Retinal pigment epithelial cell (primary cell): ENCODE results near the gene WNT9A.

Experiments used
- DNase-seq: peaks from one replicate; pipeline ENCODE4 v3.0.0-alpha.2; 2010; ENCODE audit warnings: low read depth
- H3K4me3 ChIP-seq: 2 replicates; pipeline ENCODE4 v1.5.1; 2011; ENCODE audit warnings: mild to moderate bottlenecking, low read length, control low read depth, moderate library complexity
- CTCF ChIP-seq: conservative IDR thresholded peaks from 2 replicates; pipeline ENCODE4 v1.5.1; 2011; ENCODE audit warnings: low read depth, low read length, control low read depth, inconsistent platforms

The WNT9A gene

GRCh38 chr1:227915564-227916553 is 31.9 kb downstream of the WNT9A start:
- no peak overlapping the region for H3K4me3 ChIP-seq
- TF ChIP-seq CTCF: no peak
- no peak for DNase-seq

GRCh38 chr1:227914801-227915563 is 32.8 kb downstream of the WNT9A start:
- DNase-seq: no peak
- no peak for TF ChIP-seq CTCF
- H3K4me3 ChIP-seq: no peak overlapping the region

GRCh38 chr1:227913764-227914721 is 33.7 kb downstream of the WNT9A start:
- DNase-seq: no peak
- no peak overlapping the region for H3K4me3 ChIP-seq
- no peak for TF ChIP-seq CTCF

GRCh38 chr1:227913396-227913763 is 34.4 kb downstream of the WNT9A start:
- TF ChIP-seq CTCF: no peak
- DNase-seq: no peak
- no peak overlapping the region for H3K4me3 ChIP-seq

- no peak overlapping the region for H3K4me3 ChIP-seq
- DNase-seq: no peak
- no peak for TF ChIP-seq CTCF
Observed at GRCh38 chr1:227912866-227913265, 34.9 kb downstream of the WNT9A start.

- H3K4me3 ChIP-seq: no peak overlapping the region
- TF ChIP-seq CTCF: no peak
- no peak for DNase-seq
Observed at GRCh38 chr1:227911376-227911775, 36.4 kb downstream of the WNT9A start.
